Adrenal gland (tissue), 5 donors: ENCODE data around the gene IMMP2L.

Experiments
- CTCF ChIP-seq, 6 experiments: fragments of 450-650 bp in 4 of 6; fragments of 200-600 bp in 2 of 6; sonication (generic) in 1 of 6; IDR thresholded peaks; 1 replicate in 5 of 6; 2 replicates in 1 of 6; pipeline versions ENCODE4 v1.5.1 to v1.8.0; 2016 to 2021; ENCODE audit warnings: antibody characterized with exemption in 6 of 6, mild to moderate bottlenecking in 2 of 6, moderate library complexity in 1 of 6
- POLR2A ChIP-seq, 2 donors: fragments of 450-650 bp; IDR thresholded peaks; one replicate each; pipeline ENCODE4 v1.6.1; 2017; ENCODE audit warnings: antibody characterized with exemption in 2 of 2, mild to moderate bottlenecking in 2 of 2, moderate library complexity in 1 of 2
- donor health status: DM: no; HTN: no; CAD: no.

- TF ChIP-seq CTCF (IDR thresholded peaks at IDR 0.05) (no peak), POLR2A (IDR thresholded peaks at IDR 0.05) (no peak)
Measured at GRCh38 chr7:110790992-110791391, 771.3 kb downstream of the IMMP2L start.
